Endothelial cell (in vitro differentiated cells): ENCODE data around the gene FAM200B. TPM values are rescaled to one million over a fixed set of nuclear protein-coding genes. Genes with fewer than 3 reads are reported as not detected.

ENCODE experiments used
- DNase-seq: peaks from one replicate; pipeline ENCODE4 v3.0.0; 2021; ENCODE audit warnings: low spot score
- H3K27ac Mint-ChIP-seq: one replicate; pipeline ENCODE4 v1.8.0; 2021; ENCODE audit warnings: mixed read lengths, inconsistent platforms; ENCODE audit not compliant: unreplicated experiment
- H3K27me3 Mint-ChIP-seq: one replicate; pipeline ENCODE4 v1.8.0; 2021; ENCODE audit warnings: mild to moderate bottlenecking, moderate library complexity, mixed read lengths, inconsistent platforms; ENCODE audit not compliant: unreplicated experiment
- H3K36me3 Mint-ChIP-seq: one replicate; pipeline ENCODE4 v1.8.0; 2021; ENCODE audit warnings: mild to moderate bottlenecking, low read depth, mixed read lengths, inconsistent platforms; ENCODE audit not compliant: unreplicated experiment
- H3K4me1 Mint-ChIP-seq: one replicate; pipeline ENCODE4 v1.8.0; 2021; ENCODE audit warnings: mild to moderate bottlenecking, mixed read lengths, inconsistent platforms; ENCODE audit not compliant: unreplicated experiment
- H3K4me3 Mint-ChIP-seq: one replicate; pipeline ENCODE4 v1.8.0; 2021; ENCODE audit warnings: mild to moderate bottlenecking, mixed read lengths, inconsistent platforms; ENCODE audit not compliant: unreplicated experiment
- H3K9me3 Mint-ChIP-seq: one replicate; pipeline ENCODE4 v1.8.0; 2021; ENCODE audit warnings: mixed read lengths, inconsistent platforms; ENCODE audit not compliant: unreplicated experiment
- CTCF ChIP-seq: fragments of 200-600 bp; sonication (generic); IDR thresholded peaks from one replicate; pipeline ENCODE4 v1.5.0; 2021; ENCODE audit warnings: antibody characterized with exemption; ENCODE audit not compliant: unreplicated experiment
- total RNA-seq: library from RNA; stranded (reverse); fragmentation: NEBNext Ultra II Directional; extraction: Animal tissue kit (Norgen Biotek cat#: 25700); gene quantifications from one replicate; pipeline ENCODE4 v1.2.1, GENCODE V29; 2021; ENCODE audit not compliant: unreplicated experiment

The FAM200B gene
- total RNA-seq, 1 donor from 2014 or later = 22.8 TPM

- TF ChIP-seq CTCF = no peak
- H3K27ac Mint-ChIP-seq = no peak overlapping the region
- H3K36me3 Mint-ChIP-seq = peaks cover 5% of the 10 kb centered on the region
- DNase-seq = no peak
- no peaks in the 10 kb centered on the region for H3K9me3 Mint-ChIP-seq
- H3K27me3 Mint-ChIP-seq = no peaks in the 10 kb centered on the region
- peaks cover 13% of the 10 kb centered on the region for H3K4me1 Mint-ChIP-seq
- H3K4me3 Mint-ChIP-seq = no peak overlapping the region
Measured at GRCh38 chr4:15665753-15666365, 15.8 kb upstream of the FAM200B start.

- H3K36me3 Mint-ChIP-seq = peaks cover 5% of the 10 kb centered on the region
- no peaks in the 10 kb centered on the region for H3K27me3 Mint-ChIP-seq
- peaks cover 13% of the 10 kb centered on the region for H3K4me1 Mint-ChIP-seq
- no peaks in the 10 kb centered on the region for H3K9me3 Mint-ChIP-seq
- DNase-seq = no peak
- TF ChIP-seq CTCF = no peak
- no peak overlapping the region for H3K4me3 Mint-ChIP-seq
- no peak overlapping the region for H3K27ac Mint-ChIP-seq
Measured at GRCh38 chr4:15667006-15667405, 14.6 kb upstream of the FAM200B start.

- no peak for DNase-seq
- Mint-ChIP-seq H3K27ac (no peak overlapping the region), H3K4me3 (no peak overlapping the region), H3K9me3 (no peaks in the 10 kb centered on the region), H3K36me3 (peaks cover 5% of the 10 kb centered on the region), H3K27me3 (no peaks in the 10 kb centered on the region), H3K4me1 (peaks cover 13% of the 10 kb centered on the region)
- TF ChIP-seq CTCF = no peak
Measured at GRCh38 chr4:15668566-15669435, 12.8 kb upstream of the FAM200B start.

GRCh38 chr4:15670576-15670975, 11.1 kb upstream of the FAM200B start:
- Mint-ChIP-seq H3K36me3 (peaks cover 5% of the 10 kb centered on the region), H3K9me3 (no peaks in the 10 kb centered on the region), H3K4me1 (peaks cover 10% of the 10 kb centered on the region), H3K27ac (no peak overlapping the region), H3K4me3 (no peak overlapping the region), H3K27me3 (no peaks in the 10 kb centered on the region)
- no peak for DNase-seq
- TF ChIP-seq CTCF = no peak

GRCh38 chr4:15672101-15672500, 9.5 kb upstream of the FAM200B start:
- H3K27ac Mint-ChIP-seq = no peak overlapping the region
- no peaks in the 10 kb centered on the region for H3K27me3 Mint-ChIP-seq
- no peaks in the 10 kb centered on the region for H3K9me3 Mint-ChIP-seq
- H3K4me3 Mint-ChIP-seq = no peak overlapping the region
- H3K4me1 Mint-ChIP-seq = no peaks in the 10 kb centered on the region
- no peak for DNase-seq
- TF ChIP-seq CTCF = no peak
- no peaks in the 10 kb centered on the region for H3K36me3 Mint-ChIP-seq
